Suprapubic skin (tissue), 3 donors: ENCODE measurements around the gene MTURN.

Experiments
- CTCF ChIP-seq, 2 donors: fragments of 200-600 bp in 1 of 2; fragments of 450-650 bp in 1 of 2; sonication (generic) in 1 of 2; IDR thresholded peaks; one replicate each; pipeline ENCODE4 v1.5.1; 2016 to 2019; ENCODE audit warnings: antibody characterized with exemption in 2 of 2, mild to moderate bottlenecking in 1 of 2, moderate library complexity in 1 of 2
- EP300 ChIP-seq: sonication (generic); formaldehyde crosslinking; IDR thresholded peaks from one replicate; pipeline ENCODE4 v1.6.1; 2017; ENCODE audit warnings: antibody characterized with exemption

GRCh38 chr7:30117896-30118295, 16.9 kb upstream of the MTURN start:
- no peak for TF ChIP-seq CTCF (IDR thresholded peaks at IDR 0.05)
- no peak for TF ChIP-seq EP300
